ENCODE data around the gene POP4. TPM values are rescaled to one million over a fixed set of nuclear protein-coding genes. Genes with fewer than 3 reads are reported as not detected.

Gene POP4
- polyA plus RNA-seq, 1 donor from 2014 or later, result 128 TPM

DNA sequence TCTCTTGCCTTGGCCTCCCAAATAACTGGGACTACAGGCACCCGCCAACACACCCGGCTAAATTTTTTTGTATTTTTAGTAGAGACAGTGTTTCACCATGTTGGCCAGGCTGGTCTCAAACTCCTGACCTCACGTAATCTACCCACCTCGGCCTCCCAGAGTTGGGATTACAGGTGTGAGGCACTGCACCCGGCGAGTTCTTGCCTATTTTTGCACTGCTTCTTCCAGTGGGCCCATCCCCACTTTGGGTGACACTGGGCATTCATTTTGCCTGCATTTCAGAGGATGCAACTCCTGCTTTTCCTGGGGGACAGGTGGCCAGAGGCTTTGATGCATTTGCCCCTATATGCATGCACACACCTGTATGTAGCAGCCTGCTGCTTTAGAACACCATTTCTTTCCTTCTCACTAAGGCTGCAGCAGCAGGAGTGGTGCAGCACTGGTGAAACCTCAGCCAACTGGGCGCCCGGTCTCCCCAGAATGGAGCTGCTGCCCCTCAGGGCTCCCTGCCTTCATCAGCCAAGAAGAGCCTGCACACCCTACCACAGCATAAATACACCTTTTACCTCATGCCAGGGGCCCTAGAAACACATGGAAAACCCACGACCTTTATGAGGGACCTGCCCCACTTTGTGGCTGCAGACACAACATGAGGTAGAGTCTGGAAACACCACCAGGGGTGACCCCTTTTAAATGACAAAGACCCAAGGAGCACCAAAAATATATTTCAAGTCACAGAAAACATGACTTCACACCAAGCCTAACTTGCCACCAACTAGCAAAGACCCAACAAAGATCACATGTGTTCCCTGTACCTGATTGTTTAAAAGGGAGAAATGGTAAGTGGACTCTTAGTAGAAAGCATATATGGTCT, 36.8 kb upstream of the POP4 start:
- Mint-ChIP-seq H3K27me3 (peaks cover 8% of the 10 kb centered on the region), H3K9me3 (peaks cover 0 to 2% (median 0%) of the 10 kb centered on the region in 3 donors), H3K27ac (no peak overlapping the region), H3K4me3 (no peak overlapping the region), H3K36me3 (no peaks in the 10 kb centered on the region), H3K4me1 (no peaks in the 10 kb centered on the region)

DNA sequence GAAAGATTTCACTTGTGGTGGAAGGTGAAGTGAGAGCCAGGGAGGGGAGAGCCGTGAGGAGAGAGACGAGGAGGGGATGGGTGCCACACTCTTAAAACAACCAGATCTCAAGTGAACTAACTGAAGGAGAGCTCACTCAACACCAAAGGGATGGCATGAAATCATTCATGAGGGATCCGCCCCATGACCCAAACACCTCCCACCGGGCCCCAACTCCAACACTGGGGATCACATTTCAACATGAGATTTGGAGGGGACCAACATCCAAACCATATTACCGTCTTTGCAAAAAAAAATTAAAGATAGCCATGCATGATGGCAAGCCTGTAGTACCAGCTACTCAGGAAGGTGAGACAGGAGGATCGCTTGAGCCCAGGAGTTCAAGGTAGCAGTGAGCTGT, 34.9 kb upstream of the POP4 start:
- Mint-ChIP-seq H3K27ac (no peak overlapping the region), H3K4me3 (no peak overlapping the region), H3K4me1 (peaks cover 0 to 5% (median 2%) of the 10 kb centered on the region in 3 donors), H3K36me3 (no peaks in the 10 kb centered on the region), H3K27me3 (peaks cover 17% of the 10 kb centered on the region), H3K9me3 (peaks cover 0 to 2% (median 0%) of the 10 kb centered on the region in 3 donors)

DNA sequence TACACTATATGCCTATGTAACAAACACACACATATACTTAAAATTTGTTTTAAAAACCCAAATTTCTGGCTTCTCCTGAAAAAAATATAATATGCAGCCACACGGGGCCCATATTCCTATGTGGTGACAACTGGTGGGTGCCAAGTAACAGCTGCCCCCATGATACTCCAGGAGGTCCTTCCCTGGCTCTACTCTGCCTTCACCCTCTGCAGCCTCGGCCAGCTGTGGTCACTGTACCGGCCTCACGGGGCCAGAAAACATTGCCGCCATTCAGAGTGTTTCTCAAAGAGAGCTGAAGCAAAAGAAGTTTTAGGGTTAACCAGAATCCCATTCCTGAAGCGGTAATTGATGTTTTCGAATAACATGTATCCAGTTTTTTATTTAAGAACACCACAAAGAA, 32.6 kb upstream of the POP4 start:
- H3K27ac Mint-ChIP-seq, result no peak overlapping the region
- H3K36me3 Mint-ChIP-seq, result no peaks in the 10 kb centered on the region
- H3K27me3 Mint-ChIP-seq, result peaks cover 28% of the 10 kb centered on the region
- no peak overlapping the region for H3K4me3 Mint-ChIP-seq
- peaks cover 0 to 6% (median 5%) of the 10 kb centered on the region in 3 donors for H3K4me1 Mint-ChIP-seq
- H3K9me3 Mint-ChIP-seq, result peaks cover 0 to 2% (median 0%) of the 10 kb centered on the region in 3 donors

DNA sequence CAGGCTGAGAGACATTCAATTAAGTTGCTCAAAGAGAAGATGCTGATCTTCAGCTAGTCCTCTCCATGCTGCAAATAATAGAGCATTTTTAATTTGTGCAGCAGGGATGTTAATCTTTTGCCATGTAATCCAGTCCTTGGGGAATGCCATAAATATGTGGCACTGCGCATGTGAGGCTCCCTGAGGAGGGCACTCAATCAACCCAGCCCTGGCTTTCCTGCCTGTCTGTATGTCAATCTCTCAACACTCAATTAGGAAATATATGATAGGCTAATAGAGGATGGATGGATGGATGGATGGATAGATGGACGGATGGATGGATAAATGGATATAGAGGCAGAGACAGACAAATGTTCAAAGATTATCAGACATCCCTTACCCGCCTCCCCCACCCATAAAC, 31.6 kb upstream of the POP4 start:
- Mint-ChIP-seq H3K27ac (no peak overlapping the region), H3K4me3 (no peak overlapping the region), H3K36me3 (no peaks in the 10 kb centered on the region), H3K9me3 (peaks cover 0 to 2% (median 0%) of the 10 kb centered on the region in 3 donors), H3K27me3 (peaks cover 28% of the 10 kb centered on the region), H3K4me1 (peaks cover 0 to 6% (median 5%) of the 10 kb centered on the region in 3 donors)

DNA sequence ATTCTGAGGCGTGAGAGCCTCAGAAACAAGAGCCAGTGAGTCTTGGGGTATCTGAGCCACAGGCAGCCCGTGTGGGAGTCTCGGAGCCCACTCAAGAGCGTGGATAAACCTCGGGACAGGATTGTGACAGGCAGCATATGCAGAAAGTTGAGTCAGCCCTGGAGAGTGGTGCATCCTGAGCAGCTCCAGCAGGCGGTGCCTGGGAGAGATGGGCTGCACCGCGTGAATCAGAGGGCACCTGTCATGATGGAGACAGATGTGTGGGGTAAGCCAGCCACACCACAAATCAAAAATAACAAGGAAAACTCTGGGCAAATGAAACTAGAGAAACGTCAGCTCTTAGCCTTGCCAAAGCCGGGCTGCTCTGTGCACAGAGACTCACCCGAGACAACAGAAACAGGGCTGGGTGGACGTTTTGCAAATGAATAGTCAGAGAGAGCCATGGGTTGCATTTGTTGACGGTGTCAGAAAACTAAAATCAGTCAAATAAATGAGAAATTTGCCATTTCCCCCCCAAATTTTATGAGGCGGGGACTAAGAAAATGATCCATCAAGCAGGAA, 30.0 kb upstream of the POP4 start:
- peaks cover 0 to 5% (median 3%) of the 10 kb centered on the region in 3 donors for H3K9me3 Mint-ChIP-seq
- peaks cover 0 to 6% (median 5%) of the 10 kb centered on the region in 3 donors for H3K4me1 Mint-ChIP-seq
- H3K27ac Mint-ChIP-seq, result no peak overlapping the region
- peak overlapping the region in 1 of 4 donors; percentile 17 for H3K4me3 Mint-ChIP-seq
- H3K27me3 Mint-ChIP-seq, result peaks cover 28% of the 10 kb centered on the region
- H3K36me3 Mint-ChIP-seq, result no peaks in the 10 kb centered on the region

DNA sequence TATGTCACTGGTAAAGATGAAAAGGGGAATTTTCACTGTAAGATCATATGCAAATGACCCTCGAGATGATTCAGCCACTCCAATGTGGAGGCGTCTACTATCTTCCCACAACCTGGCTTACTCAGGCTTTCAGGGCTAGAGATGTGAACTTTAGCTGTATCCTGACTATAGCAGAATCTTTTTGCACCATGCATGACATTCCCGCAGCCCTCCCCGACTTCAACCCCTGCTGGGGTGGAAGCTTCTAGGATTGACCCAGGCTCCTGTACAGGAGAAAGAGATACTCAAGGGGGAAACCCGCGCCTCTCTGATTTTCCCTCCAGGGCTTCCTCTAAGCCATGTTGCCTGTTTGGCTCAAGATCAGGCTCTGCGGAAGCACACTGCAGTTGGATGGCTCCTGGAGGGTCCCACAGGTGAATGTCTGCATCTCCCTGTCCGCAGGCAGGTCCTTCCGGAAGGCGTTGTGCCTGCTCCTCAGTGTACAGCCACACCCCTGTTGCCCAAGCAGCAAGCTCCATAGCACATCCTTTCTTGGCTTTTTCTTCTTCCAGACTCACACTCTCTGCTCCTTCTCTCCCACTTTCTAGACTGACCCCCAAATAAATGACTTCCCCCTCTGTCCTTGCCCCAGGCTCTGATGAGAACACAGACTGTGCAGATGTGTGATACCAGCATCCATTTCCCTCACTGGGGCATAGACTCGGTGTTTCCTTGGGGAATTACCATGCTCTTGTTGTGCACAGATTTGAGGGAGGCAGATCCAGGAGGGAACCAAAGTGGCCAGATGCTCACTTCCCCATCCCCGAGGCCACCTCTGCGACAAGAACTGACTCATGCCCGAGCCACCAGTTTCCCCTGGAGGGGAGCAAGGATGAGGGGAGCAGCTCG, 29.1 kb upstream of the POP4 start:
- Mint-ChIP-seq H3K4me3 (no peak overlapping the region), H3K9me3 (peaks cover 0 to 5% (median 4%) of the 10 kb centered on the region in 3 donors)

DNA sequence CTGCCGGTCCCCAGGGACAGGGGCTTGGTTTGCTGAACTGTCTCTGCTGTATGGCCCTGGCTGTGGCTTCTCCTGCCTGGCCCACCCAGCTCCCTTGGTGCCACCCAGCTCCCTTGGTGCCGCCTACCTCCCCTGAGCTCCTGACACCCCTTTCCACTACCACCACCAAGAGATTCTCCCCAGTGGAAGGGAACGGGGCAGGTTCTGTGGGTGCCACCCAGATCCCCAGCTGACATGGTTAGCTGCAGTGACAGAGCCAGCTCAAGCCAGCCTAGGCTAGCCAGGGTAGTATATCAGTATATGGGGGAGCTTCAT, 28.5 kb upstream of the POP4 start:
- H3K27me3 Mint-ChIP-seq, result peaks cover 24% of the 10 kb centered on the region
- peak overlapping the region in 1 of 3 donors; percentile 64 for H3K27ac Mint-ChIP-seq

More for the DNA sequence above, 29.1 kb upstream of the POP4 start:
- peaks cover 0 to 6% (median 5%) of the 10 kb centered on the region in 3 donors for H3K4me1 Mint-ChIP-seq
- no peaks in the 10 kb centered on the region for H3K36me3 Mint-ChIP-seq
- H3K27me3 Mint-ChIP-seq, result peaks cover 26% of the 10 kb centered on the region
- peak overlapping the region in 1 of 3 donors; percentile 64 for H3K27ac Mint-ChIP-seq

DNA sequence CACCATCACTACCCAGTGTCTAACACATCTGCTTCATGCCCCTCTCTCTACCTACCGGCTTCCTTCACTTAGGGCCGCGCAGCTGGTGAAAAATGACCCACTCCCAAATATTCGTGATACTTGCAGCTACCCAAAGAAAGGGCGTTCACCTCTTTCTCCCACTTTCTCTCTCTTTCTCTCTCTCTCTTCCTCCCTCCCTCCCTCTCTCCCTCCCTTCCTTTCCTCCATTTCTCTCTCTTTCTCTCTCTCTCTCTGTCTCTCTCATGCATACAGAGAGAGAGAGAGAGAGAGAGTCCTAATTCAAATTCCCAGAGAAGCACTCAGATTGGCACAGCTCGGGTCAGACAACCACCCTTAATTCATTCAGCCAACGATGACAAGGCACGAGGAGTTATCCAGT, 27.7 kb upstream of the POP4 start:
- Mint-ChIP-seq H3K4me1 (peaks cover 0 to 6% (median 5%) of the 10 kb centered on the region in 3 donors), H3K27me3 (peaks cover 24% of the 10 kb centered on the region), H3K9me3 (peaks cover 0 to 5% (median 4%) of the 10 kb centered on the region in 3 donors), H3K4me3 (no peak overlapping the region), H3K36me3 (no peaks in the 10 kb centered on the region), H3K27ac (no peak overlapping the region)

More for the DNA sequence above, 28.5 kb upstream of the POP4 start:
- H3K4me3 Mint-ChIP-seq, result no peak overlapping the region
- H3K4me1 Mint-ChIP-seq, result peaks cover 0 to 6% (median 5%) of the 10 kb centered on the region in 3 donors
- peaks cover 0 to 5% (median 4%) of the 10 kb centered on the region in 3 donors for H3K9me3 Mint-ChIP-seq
- H3K36me3 Mint-ChIP-seq, result no peaks in the 10 kb centered on the region

DNA sequence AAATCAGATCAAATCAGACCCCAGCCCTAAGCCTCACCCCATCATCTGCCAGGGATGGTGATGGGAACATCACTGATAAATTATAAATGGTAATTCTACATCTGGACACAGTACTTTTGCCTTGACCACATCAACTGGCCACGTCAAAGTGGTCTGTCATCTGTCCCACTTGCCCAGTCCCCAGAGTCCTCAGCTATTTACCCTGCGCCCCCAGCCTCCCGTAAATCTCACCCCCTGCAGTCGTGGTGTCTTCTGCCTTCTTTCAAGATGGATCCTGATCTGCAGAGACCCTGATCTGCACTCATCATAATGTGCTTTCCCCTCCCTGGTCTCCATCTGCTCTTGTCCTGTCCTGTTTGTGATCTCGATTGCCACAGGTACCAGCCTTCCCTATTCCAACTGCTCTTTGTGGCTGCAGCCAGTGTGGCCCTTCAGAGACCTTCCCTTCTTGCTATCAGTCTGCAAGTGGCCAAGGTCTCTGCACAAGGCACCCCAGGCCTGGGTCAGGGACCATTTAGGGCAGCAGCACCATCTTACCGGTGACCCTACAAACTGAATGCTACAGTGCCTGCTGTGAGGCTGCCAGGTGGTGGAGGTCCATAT, 26.7 kb upstream of the POP4 start:
- no peak overlapping the region for H3K27ac Mint-ChIP-seq

DNA sequence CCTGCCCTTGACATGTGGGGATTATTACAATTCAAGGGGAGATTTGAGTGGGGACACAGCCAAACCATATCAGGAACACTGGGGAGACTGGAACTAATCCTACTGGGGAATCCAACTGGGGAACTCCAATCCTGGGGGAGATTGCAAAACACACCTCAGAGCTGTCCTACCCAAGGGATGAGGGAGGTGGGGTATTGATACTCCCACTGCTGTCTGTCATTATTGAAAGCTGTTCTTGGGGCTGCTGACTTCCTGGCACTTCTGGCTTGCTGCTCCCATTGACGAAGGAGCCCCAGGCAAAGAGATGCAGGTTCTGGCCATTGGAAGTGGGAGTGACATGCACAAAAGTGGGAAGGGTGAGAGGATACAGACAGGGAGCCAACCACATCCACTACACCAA, 24.7 kb upstream of the POP4 start:
- no peaks in the 10 kb centered on the region for H3K36me3 Mint-ChIP-seq

More for the DNA sequence above, 26.7 kb upstream of the POP4 start:
- Mint-ChIP-seq H3K4me1 (peaks cover 0 to 6% (median 5%) of the 10 kb centered on the region in 3 donors), H3K9me3 (peaks cover 0 to 7% (median 5%) of the 10 kb centered on the region in 3 donors), H3K4me3 (no peak overlapping the region), H3K36me3 (no peaks in the 10 kb centered on the region), H3K27me3 (peaks cover 23% of the 10 kb centered on the region)

DNA sequence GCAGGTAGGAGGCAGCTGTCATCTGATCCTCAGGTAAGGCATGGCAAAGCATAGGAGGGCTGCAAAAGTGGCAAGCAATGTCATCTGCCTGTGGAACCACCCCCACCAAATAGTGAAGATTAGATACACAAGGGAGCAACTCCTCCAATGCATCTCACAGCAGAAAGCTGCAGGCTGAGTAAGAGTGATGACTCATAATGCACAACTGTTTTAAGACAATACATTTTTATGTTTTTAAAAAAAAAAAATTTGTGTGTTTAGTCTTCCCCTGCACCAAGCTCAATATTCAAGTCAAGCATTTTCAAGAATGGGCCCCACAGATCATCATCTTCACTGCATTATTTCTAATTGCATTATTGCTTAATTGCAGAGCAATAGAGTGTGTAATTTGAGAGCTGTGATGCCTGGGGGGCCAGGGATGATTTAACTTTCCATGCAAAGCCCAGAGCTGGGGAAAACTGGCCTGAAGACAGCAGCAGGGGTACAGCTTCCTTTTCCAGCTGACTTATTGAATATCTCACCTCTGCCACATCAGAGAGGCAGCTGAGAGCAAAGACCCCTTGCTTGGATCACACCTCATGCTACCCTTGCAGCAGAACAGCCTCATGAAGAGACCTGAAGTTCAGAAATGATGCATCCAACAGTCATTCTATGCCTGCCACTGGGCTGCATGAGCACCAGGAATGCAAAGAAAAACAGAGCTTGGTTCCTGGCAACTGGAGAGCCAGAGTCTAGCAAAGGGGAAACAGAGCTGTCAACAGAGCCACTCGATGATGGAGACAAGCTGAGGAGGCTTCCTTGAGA, 22.7 kb upstream of the POP4 start:
- Mint-ChIP-seq H3K27ac (no peak overlapping the region), H3K4me1 (no peaks in the 10 kb centered on the region), H3K9me3 (peaks cover 0 to 9% (median 5%) of the 10 kb centered on the region in 3 donors), H3K27me3 (peaks cover 5% of the 10 kb centered on the region), H3K36me3 (no peaks in the 10 kb centered on the region), H3K4me3 (no peak overlapping the region)

More for the DNA sequence above, 24.7 kb upstream of the POP4 start:
- peaks cover 10% of the 10 kb centered on the region for H3K27me3 Mint-ChIP-seq
- H3K4me3 Mint-ChIP-seq, result no peak overlapping the region
- H3K4me1 Mint-ChIP-seq, result peaks cover 0 to 3% (median 2%) of the 10 kb centered on the region in 3 donors
- H3K27ac Mint-ChIP-seq, result no peak overlapping the region
- H3K9me3 Mint-ChIP-seq, result peaks cover 0 to 7% (median 5%) of the 10 kb centered on the region in 3 donors

DNA sequence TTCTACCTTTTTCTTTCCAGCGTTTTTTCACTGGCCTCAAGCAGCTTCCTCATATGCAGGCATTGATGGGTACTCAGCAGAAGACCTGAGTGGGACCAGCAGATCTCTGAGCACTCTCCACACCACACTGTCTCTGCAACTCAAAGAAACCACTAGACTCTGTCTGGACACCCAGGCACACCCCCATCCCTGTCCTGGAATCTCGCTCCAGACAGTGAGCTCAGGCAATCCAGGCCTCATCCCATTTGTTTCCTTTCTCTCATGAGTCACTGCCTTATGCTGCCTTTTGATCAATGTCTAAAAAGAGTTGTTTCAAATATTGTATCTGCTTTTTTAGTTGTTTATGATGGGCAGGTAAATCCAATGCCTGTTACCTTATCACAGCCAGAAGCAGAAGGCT, 19.7 kb upstream of the POP4 start:
- H3K4me3 Mint-ChIP-seq, result no peak overlapping the region
- H3K27ac Mint-ChIP-seq, result no peak overlapping the region
- peaks cover 10% of the 10 kb centered on the region for H3K27me3 Mint-ChIP-seq
- H3K36me3 Mint-ChIP-seq, result no peaks in the 10 kb centered on the region
- peaks cover 0 to 6% (median 5%) of the 10 kb centered on the region in 3 donors for H3K9me3 Mint-ChIP-seq
- no peaks in the 10 kb centered on the region for H3K4me1 Mint-ChIP-seq

DNA sequence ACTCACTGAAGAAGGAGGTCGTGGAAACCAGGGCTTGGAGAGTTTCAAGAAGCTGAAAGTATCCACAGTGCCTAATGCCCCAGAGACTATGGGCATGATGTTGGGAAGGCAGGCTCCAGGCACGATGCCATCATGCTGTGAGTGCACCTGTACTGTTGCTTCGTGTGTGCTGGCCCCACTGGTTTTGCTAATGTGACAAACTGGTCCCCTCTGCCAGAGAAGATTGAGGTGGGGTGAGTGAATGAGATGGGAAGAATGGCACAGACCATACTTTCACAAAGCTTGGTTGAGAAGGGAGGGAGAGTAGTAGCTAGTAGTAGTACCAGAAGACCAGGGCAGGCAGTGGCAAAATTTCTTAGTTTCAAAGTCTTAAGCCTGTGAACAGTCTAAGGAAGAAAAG, 19.0 kb upstream of the POP4 start:
- Mint-ChIP-seq H3K36me3 (no peaks in the 10 kb centered on the region), H3K9me3 (peaks cover 0 to 6% (median 5%) of the 10 kb centered on the region in 3 donors), H3K4me3 (peak overlapping the region in 1 of 4 donors; percentile 11), H3K4me1 (no peaks in the 10 kb centered on the region), H3K27me3 (peaks cover 15% of the 10 kb centered on the region), H3K27ac (no peak overlapping the region)

DNA sequence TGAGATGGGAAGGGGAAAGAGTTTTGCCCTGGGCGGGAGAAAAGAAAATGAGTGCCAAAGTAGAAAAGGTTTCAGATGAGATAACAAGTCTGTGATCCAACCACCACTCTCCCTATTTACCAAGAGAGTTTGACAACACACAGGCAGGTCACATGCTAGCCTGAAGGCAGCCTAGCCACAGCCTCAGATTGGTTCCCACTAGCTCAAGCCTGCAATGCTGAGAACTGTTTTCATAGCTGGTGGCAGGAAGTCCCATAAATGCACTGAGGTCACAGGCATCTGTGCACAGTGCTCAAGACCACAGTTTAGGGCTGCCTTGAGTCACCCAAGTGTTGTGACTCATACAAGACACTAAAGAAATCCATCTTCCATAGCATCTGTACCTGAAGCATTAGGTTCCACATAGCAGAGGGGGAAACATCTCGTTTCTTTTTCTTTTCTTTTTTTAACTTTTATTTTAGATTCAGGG, 18.5 kb upstream of the POP4 start:
- peak overlapping the region in 1 of 4 donors; percentile 11 for H3K4me3 Mint-ChIP-seq
- no peaks in the 10 kb centered on the region for H3K36me3 Mint-ChIP-seq
- no peaks in the 10 kb centered on the region for H3K4me1 Mint-ChIP-seq
- H3K27ac Mint-ChIP-seq, result no peak overlapping the region
- H3K9me3 Mint-ChIP-seq, result peaks cover 0 to 6% (median 5%) of the 10 kb centered on the region in 3 donors
- peaks cover 17% of the 10 kb centered on the region for H3K27me3 Mint-ChIP-seq

Data from IgD-negative memory B cell (primary cell).